Measurements from ENCODE around the gene C1QTNF6. TPM values are rescaled to one million over a fixed set of nuclear protein-coding genes. Genes with fewer than 3 reads are reported as not detected.

Gene C1QTNF6
- total and polyA plus RNA-seq, 4 donors = 3.1 to 4.5 (median 4.0) TPM

DNA sequence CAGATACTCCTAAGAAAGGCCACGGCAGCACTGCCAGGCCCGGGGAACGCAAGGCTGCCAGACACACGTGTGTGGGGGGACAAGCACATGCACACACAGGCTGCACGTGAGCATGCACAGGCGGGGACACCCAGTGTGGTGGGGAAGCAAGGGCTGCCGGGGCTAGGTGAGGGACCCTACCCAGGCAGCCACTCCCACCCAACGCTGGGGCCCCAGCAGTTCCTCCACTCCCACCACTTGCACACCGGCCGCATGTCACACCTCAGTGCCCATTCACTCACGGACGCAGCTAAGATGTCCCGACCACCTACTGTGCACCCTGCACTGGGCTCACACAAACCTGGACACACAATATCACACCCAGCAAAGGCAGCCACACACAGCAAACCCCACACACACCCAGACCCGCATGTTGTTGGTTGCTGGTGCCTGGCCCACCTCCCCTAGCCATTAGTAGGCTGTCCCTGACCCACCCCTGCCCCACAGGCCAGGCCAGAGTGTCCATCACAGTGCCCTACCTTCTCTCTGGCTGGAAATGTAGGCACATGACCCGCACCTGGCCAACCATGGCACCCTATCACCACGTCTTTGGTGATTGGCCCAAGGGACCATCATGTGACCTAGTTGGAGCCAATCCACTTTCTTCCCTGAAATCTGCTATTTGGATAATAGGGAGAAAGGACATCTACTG, 15.5 kb upstream of the C1QTNF6 start:
- Histone ChIP-seq H3K36me3 (ENCODE audit: control insufficient read depth in 4 of 4, insufficient read depth in 3 of 4, low read depth in 1 of 4, low read length in 3 of 4) (no peaks in the 10 kb centered on the region), H3K27ac (ENCODE audit: low read depth in 1 of 2, low read length in 2 of 2) (no peak overlapping the region), H3K27me3 (ENCODE audit: control insufficient read depth in 4 of 4, insufficient read depth in 4 of 4, low read length in 3 of 4) (no peaks in the 10 kb centered on the region), H3K4me3 (ENCODE audit: low read depth in 1 of 3, low read length in 3 of 3) (no peak overlapping the region), H3K9me3 (ENCODE audit: control insufficient read depth in 4 of 4, low read length in 3 of 4) (no peaks in the 10 kb centered on the region), H3K4me1 (ENCODE audit: control insufficient read depth in 4 of 4, insufficient read depth in 4 of 4, low read length in 3 of 4) (peaks cover 5 to 14% (median 6%) of the 10 kb centered on the region in 4 donors), H3K9ac (ENCODE audit: low read depth in 1 of 2, low read length in 2 of 2) (no peak overlapping the region)
- no peak for TF ChIP-seq SP1 (IDR thresholded peaks at IDR 0.05)
- no peak for TF ChIP-seq HNF4G (IDR thresholded peaks at IDR 0.05)
- no peak for TF ChIP-seq FOXA1 (IDR thresholded peaks at IDR 0.05)
- no peak for TF ChIP-seq REST (IDR thresholded peaks at IDR 0.05)
- no peak for TF ChIP-seq EGR1 (IDR thresholded peaks at IDR 0.05; ENCODE audit: low read depth in 2 of 2)
- no peak for TF ChIP-seq RAD21 (IDR thresholded peaks at IDR 0.05)
- TF ChIP-seq GABPA (IDR thresholded peaks at IDR 0.05 in 1 of 2, conservative IDR thresholded peaks at IDR 0.05 in 1 of 2) = no peak
- TF ChIP-seq, protein P1, sequence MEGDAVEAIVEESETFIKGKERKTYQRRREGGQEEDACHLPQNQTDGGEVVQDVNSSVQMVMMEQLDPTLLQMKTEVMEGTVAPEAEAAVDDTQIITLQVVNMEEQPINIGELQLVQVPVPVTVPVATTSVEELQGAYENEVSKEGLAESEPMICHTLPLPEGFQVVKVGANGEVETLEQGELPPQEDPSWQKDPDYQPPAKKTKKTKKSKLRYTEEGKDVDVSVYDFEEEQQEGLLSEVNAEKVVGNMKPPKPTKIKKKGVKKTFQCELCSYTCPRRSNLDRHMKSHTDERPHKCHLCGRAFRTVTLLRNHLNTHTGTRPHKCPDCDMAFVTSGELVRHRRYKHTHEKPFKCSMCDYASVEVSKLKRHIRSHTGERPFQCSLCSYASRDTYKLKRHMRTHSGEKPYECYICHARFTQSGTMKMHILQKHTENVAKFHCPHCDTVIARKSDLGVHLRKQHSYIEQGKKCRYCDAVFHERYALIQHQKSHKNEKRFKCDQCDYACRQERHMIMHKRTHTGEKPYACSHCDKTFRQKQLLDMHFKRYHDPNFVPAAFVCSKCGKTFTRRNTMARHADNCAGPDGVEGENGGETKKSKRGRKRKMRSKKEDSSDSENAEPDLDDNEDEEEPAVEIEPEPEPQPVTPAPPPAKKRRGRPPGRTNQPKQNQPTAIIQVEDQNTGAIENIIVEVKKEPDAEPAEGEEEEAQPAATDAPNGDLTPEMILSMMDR (IDR thresholded peaks at IDR 0.05; ENCODE audit: low read depth, low read length, missing input control) = no peak
- TF ChIP-seq HNF4A (conservative IDR thresholded peaks at IDR 0.05) = no peak
- TF ChIP-seq FOXA2 (IDR thresholded peaks at IDR 0.05) = no peak
- TF ChIP-seq ATF3 (IDR thresholded peaks at IDR 0.05) = no peak
- TF ChIP-seq YY1 (IDR thresholded peaks at IDR 0.05) = no peak
- TF ChIP-seq JUND (IDR thresholded peaks at IDR 0.05) = no peak
- TF ChIP-seq, protein P2, sequence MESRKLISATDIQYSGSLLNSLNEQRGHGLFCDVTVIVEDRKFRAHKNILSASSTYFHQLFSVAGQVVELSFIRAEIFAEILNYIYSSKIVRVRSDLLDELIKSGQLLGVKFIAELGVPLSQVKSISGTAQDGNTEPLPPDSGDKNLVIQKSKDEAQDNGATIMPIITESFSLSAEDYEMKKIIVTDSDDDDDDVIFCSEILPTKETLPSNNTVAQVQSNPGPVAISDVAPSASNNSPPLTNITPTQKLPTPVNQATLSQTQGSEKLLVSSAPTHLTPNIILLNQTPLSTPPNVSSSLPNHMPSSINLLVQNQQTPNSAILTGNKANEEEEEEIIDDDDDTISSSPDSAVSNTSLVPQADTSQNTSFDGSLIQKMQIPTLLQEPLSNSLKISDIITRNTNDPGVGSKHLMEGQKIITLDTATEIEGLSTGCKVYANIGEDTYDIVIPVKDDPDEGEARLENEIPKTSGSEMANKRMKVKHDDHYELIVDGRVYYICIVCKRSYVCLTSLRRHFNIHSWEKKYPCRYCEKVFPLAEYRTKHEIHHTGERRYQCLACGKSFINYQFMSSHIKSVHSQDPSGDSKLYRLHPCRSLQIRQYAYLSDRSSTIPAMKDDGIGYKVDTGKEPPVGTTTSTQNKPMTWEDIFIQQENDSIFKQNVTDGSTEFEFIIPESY (IDR thresholded peaks at IDR 0.05) = no peak
- no peak for TF ChIP-seq NR2F2 (IDR thresholded peaks at IDR 0.05)
- no peak for TF ChIP-seq MAX (IDR thresholded peaks at IDR 0.05)
- no peak for TF ChIP-seq TAF1 (conservative IDR thresholded peaks at IDR 0.05)
- DNase-seq (ENCODE audit: low spot score) = no peak
- WGBS = 88% methylated on average over 16 of the region's 16 CpGs
